AG09319 (cell line): ENCODE data around the gene DUSP3.

Experiments
- DNase-seq: peaks from one replicate; pipeline ENCODE4 v3.0.0-alpha.2; 2010; ENCODE audit warnings: low read depth; ENCODE audit errors: extremely low read depth
- TF ChIP-seq, protein P1 (sequence below): IDR thresholded peaks from 2 replicates; pipeline ENCODE4 v1.5.1; 2011; ENCODE audit warnings: low read depth, mild to moderate bottlenecking, inconsistent platforms, low read length, moderate library complexity

DUSP3 gene

DNA sequence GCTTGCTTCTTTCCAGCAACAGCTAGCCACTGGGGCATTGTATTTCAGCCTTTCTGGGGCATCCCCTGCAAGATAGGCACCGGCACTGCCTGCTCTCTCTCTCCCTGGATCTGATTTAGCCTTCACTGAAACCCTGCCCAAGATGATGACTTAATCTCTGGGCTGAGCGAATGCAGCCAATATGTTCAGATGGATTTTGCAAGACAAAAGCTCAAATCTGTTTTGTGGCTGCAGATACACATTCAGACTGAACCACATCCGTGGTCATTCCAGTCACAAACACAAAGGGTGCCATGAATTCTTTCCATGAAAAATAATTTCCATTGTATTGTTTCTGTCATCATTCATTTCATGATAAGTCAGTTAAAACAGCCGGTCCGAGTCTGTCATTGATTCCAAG, 44.4 kb downstream of the DUSP3 start:
- DNase-seq = peak; percentile 77
- TF ChIP-seq, protein P1, sequence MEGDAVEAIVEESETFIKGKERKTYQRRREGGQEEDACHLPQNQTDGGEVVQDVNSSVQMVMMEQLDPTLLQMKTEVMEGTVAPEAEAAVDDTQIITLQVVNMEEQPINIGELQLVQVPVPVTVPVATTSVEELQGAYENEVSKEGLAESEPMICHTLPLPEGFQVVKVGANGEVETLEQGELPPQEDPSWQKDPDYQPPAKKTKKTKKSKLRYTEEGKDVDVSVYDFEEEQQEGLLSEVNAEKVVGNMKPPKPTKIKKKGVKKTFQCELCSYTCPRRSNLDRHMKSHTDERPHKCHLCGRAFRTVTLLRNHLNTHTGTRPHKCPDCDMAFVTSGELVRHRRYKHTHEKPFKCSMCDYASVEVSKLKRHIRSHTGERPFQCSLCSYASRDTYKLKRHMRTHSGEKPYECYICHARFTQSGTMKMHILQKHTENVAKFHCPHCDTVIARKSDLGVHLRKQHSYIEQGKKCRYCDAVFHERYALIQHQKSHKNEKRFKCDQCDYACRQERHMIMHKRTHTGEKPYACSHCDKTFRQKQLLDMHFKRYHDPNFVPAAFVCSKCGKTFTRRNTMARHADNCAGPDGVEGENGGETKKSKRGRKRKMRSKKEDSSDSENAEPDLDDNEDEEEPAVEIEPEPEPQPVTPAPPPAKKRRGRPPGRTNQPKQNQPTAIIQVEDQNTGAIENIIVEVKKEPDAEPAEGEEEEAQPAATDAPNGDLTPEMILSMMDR = no peak

DNA sequence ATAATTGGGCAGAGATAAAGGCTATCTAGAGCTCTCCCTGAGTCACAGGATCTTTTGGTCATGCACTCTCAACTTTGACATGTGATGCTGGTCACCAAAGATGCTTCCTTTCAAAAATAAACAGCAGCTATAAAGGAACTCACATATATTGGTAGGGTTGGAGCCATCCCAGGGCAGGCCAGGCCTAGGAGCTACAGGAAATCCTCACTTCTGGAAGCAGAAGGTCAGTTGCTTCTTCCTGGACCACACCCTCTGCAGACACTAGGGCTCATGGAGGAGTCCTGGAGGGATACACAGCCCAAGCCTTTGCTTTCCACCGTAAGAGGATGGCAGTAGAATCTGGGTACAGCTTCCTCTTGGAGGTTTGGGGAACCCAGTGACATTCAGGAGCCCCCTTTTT, 44.8 kb downstream of the DUSP3 start:
- TF ChIP-seq, protein P1 = no peak

DNA sequence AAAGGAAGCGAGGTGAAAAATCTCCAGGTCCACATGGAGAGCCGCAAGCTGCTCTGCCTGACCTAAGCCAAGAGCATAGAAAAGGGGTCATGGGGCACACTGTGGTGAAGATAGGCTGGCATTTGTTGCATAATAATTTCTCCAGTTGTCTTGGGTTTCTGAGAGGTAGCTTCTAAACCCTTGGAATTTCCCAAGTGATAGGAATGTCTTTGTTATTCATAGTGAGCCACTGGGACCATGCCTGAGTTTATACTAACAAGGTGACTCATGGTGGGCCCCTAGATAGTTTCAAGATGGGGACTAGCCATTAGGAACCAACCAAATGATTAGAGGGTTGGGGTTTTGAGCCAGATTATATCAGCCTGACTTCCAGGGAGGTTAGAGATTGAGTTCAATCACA, 45.8 kb downstream of the DUSP3 start:
- TF ChIP-seq, protein P1 = no peak
- no peak for DNase-seq

More for the DNA sequence above, 44.8 kb downstream of the DUSP3 start:
- DNase-seq = no peak

DNA sequence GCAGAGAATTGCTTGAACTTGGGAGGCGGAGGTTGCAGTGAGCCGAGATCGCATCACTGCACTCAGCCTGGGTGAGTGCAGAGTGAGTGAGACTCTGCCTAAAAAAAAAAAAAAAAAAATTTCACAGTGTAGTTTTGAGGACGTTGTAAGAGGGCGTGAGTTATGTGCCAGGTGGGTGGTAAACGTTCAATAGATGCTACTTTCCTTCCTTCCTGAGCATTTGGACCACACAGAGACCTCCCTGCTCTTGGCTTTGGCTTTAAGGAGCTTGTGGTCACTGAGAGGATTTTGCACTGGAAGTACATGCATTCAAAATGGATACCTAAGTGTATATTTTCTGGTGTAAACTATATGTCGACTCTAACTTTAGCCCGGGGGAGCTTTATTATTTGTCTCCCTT, 50.7 kb downstream of the DUSP3 start:
- TF ChIP-seq, protein P1 = no peak
- DNase-seq = no peak

DNA sequence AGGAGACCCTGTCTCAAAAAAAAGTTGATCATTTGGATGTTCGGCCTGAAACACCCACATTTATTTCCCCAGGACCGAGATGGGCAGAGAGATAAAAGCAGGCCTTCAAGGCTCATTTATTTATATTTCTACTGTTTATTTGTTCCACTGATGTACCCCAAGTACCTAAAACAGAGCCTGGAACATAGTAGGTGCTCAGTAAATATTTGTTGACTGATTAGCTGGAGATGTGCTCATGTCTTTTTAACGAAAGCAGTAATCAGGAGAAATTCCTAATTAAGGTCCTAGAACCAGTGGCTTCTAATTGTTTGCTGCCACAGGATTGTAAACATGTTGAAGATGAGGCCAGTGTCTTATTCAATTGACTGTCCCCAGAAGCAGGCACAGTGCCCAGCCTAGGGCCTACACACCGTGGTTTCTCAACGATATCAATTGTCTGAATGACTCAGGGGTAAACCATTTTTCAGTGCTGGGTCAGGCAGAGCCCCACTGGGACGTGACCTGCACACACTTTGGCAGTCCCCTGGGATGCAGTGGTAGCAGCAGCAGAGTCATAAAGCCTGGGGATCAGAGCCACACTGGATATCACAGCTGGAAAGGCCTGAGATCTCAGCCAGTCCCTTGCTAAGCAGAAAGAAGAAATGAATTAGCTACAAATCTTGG, 54.9 kb downstream of the DUSP3 start:
- TF ChIP-seq, protein P1 = no peak

DNA sequence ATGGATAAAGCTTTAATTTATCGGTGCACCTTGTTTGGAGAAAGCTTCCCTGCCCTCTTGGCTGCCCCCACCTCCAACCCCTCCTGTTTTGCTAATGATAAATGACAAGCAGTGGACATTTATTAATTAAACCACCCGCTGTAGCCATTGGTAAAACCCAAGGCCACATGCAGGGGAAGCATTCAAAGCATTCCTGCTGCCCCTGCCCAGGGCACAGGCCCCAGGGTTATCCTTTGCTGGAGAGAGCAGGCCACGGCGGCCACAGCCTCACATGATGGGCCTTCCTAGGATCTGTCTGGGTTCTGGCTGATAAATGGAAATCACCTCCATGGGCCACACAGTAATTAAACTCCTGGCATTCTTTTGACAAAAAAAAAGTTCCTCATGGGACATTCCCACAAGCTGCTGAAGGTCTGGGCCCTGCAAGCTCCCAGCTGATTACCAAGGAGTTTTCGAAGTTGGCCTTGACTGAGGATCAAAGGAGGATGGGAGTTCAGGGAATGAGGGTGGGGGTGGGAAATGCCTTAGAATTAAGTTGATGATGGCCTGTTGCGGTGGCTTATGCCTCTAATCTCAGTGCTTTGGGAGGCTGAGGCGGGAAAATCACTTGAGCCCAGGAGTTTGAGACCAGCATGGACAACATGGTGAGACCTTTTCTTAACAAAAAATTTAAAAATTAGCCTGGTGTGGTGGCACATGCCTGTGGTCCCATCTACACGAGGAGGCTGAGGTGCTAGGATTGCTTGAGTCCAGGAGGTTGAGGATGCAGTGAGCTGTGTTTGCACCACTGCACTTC, 55.7 kb downstream of the DUSP3 start:
- TF ChIP-seq, protein P1 = no peak
- DNase-seq = no peak

More for the DNA sequence above, 54.9 kb downstream of the DUSP3 start:
- DNase-seq = no peak

DNA sequence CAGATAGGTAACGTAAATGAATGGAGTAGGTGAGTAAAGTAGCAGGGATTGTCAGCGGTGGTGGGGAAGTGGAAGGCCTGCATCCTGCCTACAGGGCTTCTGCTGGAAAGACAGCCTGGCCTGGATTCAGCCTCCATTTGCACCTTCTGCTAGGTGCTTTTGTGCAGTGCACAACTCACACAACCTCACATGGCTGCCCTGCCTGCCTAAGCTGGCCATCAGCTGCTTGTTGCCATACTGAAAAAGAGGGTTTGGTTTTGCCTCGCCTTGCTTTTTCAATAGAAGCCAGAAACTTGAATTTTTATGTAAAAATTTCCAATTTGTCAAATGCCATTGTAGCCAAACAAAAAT, 56.5 kb downstream of the DUSP3 start:
- DNase-seq = no peak
- TF ChIP-seq, protein P1 = no peak
